GM21825 (cell line): ENCODE results near the gene LGALS7B.
A peak's percentile ranks its signal among the peaks of the same experiment; 100 is the strongest.
"Not testable (repeated sequence)": the region's sequence is repeated elsewhere in the genome, so short reads cannot be mapped to it uniquely, and the experiment has no call there.

Source experiments
- ATAC-seq: cut with Tn5 transposase; IDR thresholded peaks from one replicate; pipeline ENCODE4 v1.9.1; 2021; ENCODE audit warnings: mild to moderate bottlenecking, moderate library complexity; ENCODE audit not compliant: unreplicated experiment

The LGALS7B gene

GRCh38 chr19:38769635-38770211 is 19.3 kb upstream of the LGALS7B start:
- peak; percentile 70 for ATAC-seq

GRCh38 chr19:38770228-38770948 is 18.6 kb upstream of the LGALS7B start:
- not testable (repeated sequence) for ATAC-seq

- not testable (repeated sequence) for ATAC-seq
Measured at GRCh38 chr19:38770949-38771275, 18.1 kb upstream of the LGALS7B start.

GRCh38 chr19:38771569-38771968 is 17.4 kb upstream of the LGALS7B start:
- not testable (repeated sequence) for ATAC-seq

GRCh38 chr19:38773469-38774177 is 15.4 kb upstream of the LGALS7B start, which contains the start of gene LGALS7:
Gene LGALS7, minus strand, starts transcription at chr19:38773517. Its CDS starts 25 bp downstream, at chr19:38773492.
- ATAC-seq = no peak

- ATAC-seq = no peak
Measured at GRCh38 chr19:38774181-38774950, 14.6 kb upstream of the LGALS7B start.

GRCh38 chr19:38778733-38779132 is 10.3 kb upstream of the LGALS7B start:
- ATAC-seq = no peak

GRCh38 chr19:38780443-38780842 is 8.6 kb upstream of the LGALS7B start:
- no peak for ATAC-seq

GRCh38 chr19:38781058-38781457 is 7.9 kb upstream of the LGALS7B start:
- ATAC-seq = no peak

GRCh38 chr19:38782212-38782611 is 6.8 kb upstream of the LGALS7B start:
- ATAC-seq = not testable (repeated sequence)

- ATAC-seq = no peak
Measured at GRCh38 chr19:38784224-38784623, 4.8 kb upstream of the LGALS7B start.

GRCh38 chr19:38785187-38785699 is 3.8 kb upstream of the LGALS7B start:
- ATAC-seq = no peak

GRCh38 chr19:38786061-38786460 is 2.9 kb upstream of the LGALS7B start:
- ATAC-seq = not testable (repeated sequence)

GRCh38 chr19:38786572-38787265 is 2.3 kb upstream of the LGALS7B start:
- ATAC-seq = no peak

GRCh38 chr19:38790507-38791403 is 1.8 kb downstream of the LGALS7B start:
- not testable (repeated sequence) for ATAC-seq

GRCh38 chr19:38791451-38792064 is 2.6 kb downstream of the LGALS7B start:
- not testable (repeated sequence) for ATAC-seq

GRCh38 chr19:38792250-38793111 is 3.5 kb downstream of the LGALS7B start:
- no peak for ATAC-seq

GRCh38 chr19:38793177-38793576 is 4.2 kb downstream of the LGALS7B start:
- ATAC-seq = no peak
